ENCODE data around the gene CTTNBP2.

DNA sequence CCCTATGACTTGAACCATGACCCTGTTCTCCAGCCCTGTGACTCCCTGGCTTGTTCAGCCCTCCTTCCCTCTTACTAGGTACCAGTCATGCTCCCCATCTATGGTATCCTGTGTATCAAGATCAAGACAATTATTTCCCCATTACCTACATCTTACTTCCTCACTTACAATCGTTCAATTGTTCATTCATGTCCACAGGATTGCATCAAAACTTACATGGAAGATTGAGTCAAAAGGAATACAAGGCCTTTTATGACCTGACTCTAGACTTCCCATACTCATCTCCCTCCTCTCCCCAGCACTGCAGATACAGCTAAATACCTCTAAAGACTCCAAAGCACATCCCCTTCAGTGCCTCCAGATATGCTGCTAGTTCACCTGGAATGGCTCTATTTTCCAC lies 109.2 kb downstream of the CTTNBP2 start:
- TF ChIP-seq SPI1 (IDR thresholded peaks at IDR 0.05; ENCODE audit: low read depth, low read length), result no peak
- no peak for TF ChIP-seq TAF1 (IDR thresholded peaks at IDR 0.05; ENCODE audit: low read depth, low read length)
- TF ChIP-seq POLR2A (IDR thresholded peaks at IDR 0.05; ENCODE audit: low read depth, low read length), result no peak

Data from GM12891 (cell line).